HG03039 (cell line): ENCODE measurements around the gene MROH2B.
"Not testable (repeated sequence)": the region's sequence is repeated elsewhere in the genome, so short reads cannot be mapped to it uniquely, and the experiment has no call there.

Experiments
- ATAC-seq: cut with Tn5 transposase; IDR thresholded peaks from one replicate; pipeline ENCODE4 v1.9.1; 2021; ENCODE audit warnings: mild to moderate bottlenecking, moderate library complexity; ENCODE audit not compliant: unreplicated experiment

Gene MROH2B

GRCh38 chr5:41032973-41033372 is 38.2 kb downstream of the MROH2B start:
- ATAC-seq, result no peak

DNA sequence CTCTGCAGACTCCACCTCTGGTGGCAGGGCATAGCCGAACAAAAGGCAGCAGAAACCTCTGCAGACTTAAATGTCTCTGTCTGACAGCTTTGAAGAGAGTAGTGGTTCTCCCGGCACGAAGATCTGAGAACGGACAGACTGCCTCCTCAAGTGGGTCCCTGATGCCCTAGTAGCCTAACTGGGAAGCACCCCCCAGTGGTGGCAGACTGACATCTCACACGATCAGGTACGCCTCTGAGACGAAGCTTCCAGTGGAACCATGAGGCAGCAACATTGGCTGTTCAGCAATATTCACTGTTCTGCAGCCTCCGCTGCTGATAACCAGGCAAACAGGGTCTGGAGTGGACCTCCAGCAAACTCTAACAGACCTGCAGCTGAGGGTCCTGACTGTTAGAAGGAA is 48.5 kb downstream of the MROH2B start:
- not testable (repeated sequence) for ATAC-seq

GRCh38 chr5:41012318-41012717 is 58.8 kb downstream of the MROH2B start:
- no peak for ATAC-seq

- no peak for ATAC-seq
Measured at GRCh38 chr5:41010572-41010971, 60.6 kb downstream of the MROH2B start.

GRCh38 chr5:41009232-41009631 is 61.9 kb downstream of the MROH2B start:
- ATAC-seq, result no peak

DNA sequence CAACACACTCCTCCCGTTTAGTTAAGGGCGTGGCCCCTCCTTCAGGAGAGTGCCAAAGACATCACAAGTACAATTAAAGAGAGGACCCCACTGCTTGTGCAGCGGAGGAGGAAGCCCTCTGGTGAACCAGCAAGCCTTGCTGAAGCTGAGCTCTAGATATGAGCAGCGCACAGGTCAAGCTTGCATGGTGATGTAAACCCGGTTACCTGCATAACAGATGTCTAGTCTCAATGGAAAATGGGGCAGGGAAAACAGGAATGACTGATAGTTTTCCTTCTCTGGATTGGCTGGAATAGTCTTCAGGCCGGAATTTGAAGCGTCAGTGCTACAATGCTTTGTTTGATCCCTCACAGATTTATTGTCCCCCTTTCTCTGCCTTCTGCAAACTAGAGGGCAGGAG is 66.2 kb downstream of the MROH2B start:
- ATAC-seq, result no peak

- ATAC-seq, result no peak
Measured at GRCh38 chr5:41003670-41004376, 67.3 kb downstream of the MROH2B start.

DNA sequence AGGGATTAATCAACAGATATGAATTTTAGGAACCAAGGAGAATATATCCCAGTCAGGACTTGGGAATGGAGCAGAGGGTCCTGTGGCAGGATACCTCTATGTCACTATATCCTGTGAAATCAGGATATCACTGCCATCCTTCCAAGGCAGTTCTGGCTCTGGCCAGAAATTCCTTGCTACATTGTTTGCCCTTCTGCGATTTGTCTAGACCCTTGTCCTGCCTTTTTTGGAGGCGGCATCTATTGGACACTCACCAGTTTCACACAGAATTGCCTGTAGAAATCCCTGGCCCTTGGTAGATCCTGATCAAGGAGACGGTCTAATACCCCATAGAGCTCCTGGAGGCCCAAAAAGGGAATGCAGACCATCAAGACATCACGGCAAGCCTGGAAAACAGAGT is 71.2 kb downstream of the MROH2B start:
- no peak for ATAC-seq

DNA sequence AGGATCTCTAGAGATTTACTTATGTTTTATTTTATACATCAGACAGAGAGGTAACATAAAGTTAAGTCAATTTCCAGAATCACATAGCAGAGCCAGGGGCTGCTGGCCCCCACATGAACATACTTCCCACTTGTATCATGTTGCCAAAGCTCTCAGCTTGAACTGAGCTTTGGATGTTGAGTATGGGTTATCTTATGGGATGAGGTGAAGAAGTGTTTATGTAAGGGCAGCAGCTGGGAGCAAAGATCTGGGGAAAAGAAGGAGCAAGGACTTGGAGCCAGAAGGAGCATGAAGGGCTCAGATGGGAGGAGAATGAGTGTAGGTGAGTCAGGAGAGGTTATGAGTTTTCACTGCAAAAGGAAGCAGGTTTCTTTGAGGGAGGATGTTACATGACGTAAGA is 72.0 kb downstream of the MROH2B start:
- no peak for ATAC-seq

- no peak for ATAC-seq
Measured at GRCh38 chr5:40995801-40996586, 75.1 kb downstream of the MROH2B start.

GRCh38 chr5:40991981-40992559 is 79.1 kb downstream of the MROH2B start:
- ATAC-seq, result no peak

DNA sequence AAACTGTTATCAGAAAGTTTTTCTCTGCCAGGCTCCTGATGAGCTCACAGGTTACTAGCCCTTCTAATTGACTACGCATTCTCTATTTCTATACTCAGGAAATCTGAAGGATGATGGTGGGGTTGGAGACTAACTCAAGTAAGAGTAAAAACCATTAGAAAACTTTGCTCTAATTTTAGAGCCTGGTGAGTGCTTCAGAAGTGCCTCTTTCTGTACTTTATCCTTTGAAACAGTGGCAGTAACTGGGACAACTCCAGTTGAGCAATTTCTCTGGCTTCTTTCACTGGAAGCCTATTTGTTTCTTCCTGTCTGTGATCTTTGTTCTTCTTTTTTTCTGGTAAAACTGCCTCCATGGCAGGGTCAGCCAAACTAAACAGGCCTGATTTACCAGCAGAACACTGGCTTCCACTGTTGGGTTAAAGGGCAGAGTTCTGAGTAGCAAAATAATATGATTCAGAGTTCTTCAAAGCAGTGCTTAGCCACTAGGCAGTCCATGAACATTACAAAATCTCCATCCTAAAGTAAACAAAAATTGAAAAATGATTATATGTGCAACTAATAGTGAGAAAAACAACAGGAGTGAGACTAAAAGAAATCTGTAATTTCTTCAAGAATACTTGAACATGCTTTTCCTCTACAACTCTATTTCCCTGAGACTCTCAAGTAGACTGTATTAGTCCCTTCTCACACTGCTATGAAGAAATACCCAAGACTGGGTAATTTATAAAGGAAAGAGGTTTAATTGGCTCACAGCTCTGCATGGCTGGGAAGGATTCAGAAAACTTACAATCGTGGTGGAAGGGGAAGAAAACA is 79.8 kb downstream of the MROH2B start:
- no peak for ATAC-seq

DNA sequence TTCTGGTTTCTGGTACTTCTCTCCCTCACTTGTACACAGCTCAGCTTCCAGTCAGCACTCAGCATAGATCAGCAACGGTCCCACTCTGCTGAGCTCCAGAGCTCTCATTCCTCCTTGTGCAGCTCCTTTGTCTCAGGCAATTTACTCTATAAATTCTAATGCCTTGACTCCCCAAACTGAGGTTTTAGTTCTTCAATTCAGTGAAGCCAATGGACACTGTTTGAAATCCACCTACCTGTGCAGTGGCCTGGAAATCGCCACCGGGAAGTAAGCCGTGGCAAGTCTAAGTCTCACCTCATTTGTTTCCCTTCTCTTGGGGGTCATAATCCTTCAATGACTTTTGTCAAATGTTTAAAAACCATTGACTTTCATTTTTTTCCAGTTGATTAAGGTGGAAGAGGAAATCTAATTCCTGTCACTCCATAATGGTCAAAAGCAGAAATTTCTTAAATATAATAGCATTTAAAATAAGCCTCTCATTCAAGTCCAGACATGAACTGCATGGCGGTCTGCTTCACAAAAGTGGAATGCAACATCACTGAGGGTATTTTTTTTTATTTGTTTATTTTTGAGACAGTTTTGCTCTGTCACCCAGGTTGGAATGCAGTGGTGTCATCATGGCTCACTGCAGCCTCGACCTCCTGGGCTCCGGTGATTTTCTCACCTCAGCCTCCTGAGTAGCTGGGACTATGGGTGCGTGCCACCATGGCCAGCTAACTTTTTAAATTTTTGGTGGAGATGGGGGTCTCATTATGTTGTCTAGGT is 82.2 kb downstream of the MROH2B start:
- no peak for ATAC-seq

DNA sequence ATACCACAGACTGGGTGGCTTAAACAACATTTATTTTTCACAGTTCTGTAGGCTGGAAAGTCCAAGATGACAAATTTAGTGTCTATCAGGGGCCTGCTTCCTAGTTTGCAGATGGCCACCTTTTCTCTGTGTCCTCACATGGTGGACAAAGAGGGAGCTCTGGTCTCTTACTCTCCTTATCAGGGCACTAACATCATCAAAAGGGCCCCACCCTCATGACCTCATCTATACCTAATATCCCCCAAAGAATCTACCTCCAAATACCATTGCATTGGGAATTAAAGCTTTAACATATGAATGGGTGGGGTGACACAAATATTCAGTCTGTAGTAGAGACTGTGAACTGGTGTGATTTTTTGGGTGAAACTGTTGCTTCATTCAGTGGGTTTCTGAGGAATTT is 83.8 kb downstream of the MROH2B start:
- no peak for ATAC-seq

DNA sequence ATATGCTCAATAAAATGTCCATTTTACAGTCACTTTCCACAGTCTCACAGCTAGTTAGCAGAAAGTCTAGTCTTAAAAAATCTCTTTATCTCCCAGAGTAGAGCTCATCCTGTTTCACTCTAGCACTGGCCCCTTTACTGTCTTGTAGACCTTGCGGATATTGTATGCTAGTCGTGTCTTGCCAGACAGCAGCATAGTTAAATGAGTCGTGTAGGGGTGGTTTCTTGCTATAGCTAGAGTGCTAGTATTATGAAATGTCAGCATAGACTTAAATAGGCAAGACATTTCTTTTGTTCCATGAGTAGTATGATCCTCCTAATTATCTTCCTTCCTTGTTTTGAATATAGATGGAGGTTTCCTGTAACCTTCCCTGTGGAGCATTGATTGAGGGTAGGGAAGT is 84.5 kb downstream of the MROH2B start:
- ATAC-seq, result no peak

- ATAC-seq, result no peak
Measured at GRCh38 chr5:40985501-40985900, 85.6 kb downstream of the MROH2B start.

DNA sequence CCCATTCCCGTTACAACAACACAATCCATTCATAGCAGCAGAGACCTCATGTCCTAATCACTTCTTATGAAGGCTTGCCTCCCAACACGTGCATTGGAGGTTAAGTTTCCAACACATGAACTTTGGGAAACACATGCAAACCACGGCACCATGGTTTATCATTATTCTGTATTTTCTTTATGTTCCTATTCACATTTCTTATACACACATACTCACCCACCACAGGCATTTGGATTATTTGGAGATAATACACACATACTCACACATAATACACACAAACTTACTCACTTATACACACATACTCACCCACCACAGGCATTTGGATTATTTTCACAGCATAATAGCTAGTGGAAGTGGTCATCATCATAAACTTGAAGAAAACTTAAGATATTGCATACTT is 86.3 kb downstream of the MROH2B start:
- no peak for ATAC-seq

GRCh38 chr5:40983781-40984180 is 87.4 kb downstream of the MROH2B start:
- ATAC-seq, result no peak

GRCh38 chr5:40981420-40981819 is 89.7 kb downstream of the MROH2B start:
- no peak for ATAC-seq

GRCh38 chr5:40976836-40977235 is 94.3 kb downstream of the MROH2B start:
- ATAC-seq, result no peak

GRCh38 chr5:40976041-40976440 is 95.1 kb downstream of the MROH2B start:
- no peak for ATAC-seq
